ENCODE data around the gene PDZD8. TPM values are rescaled to one million over a fixed set of nuclear protein-coding genes. Genes with fewer than 3 reads are reported as not detected.

Gene PDZD8
- total RNA-seq, 1 experiment from 2014 or later, result 16.0 TPM

- intact Hi-C loops (cut with micrococcal nuclease; ENCODE audit: unreplicated experiment), result no loop called here
- no peaks in the 10 kb centered on the region for H3K79me2 ChIP-seq (ENCODE audit: low read depth)
- no peak overlapping the region for H3K4me2 ChIP-seq
- BruUV-seq (replicated peaks), result no TSS peak
- no peak overlapping the region for H3K27ac ChIP-seq
- DNase-seq, result no peak
- no peaks in the 10 kb centered on the region for H3K9me3 ChIP-seq (ENCODE audit: insufficient read depth, low read depth)
- no peaks in the 10 kb centered on the region for H3K9me2 ChIP-seq (ENCODE audit: insufficient read depth)
- CTCF ChIA-PET, result no interaction called here
- TF ChIP-seq CTCF (conservative IDR thresholded peaks at IDR 0.05) (no peak), EZH2 (IDR thresholded peaks at IDR 0.05; ENCODE audit: low read depth) (no peak)
- H3K27me3 ChIP-seq (ENCODE audit: insufficient read depth, low read depth), result no peaks in the 10 kb centered on the region
- no peak overlapping the region for H3K4me3 ChIP-seq
- no peaks in the 10 kb centered on the region for H3F3A ChIP-seq (ENCODE audit: insufficient read depth, low read depth)
- no peaks in the 10 kb centered on the region for H3K4me1 ChIP-seq (replicated peaks; ENCODE audit: insufficient read depth)
- no peaks in the 10 kb centered on the region for H4K20me1 ChIP-seq (ENCODE audit: insufficient read depth)
- no peaks in the 10 kb centered on the region for H3K36me3 ChIP-seq (ENCODE audit: low read depth)
- no peak overlapping the region for H2AFZ ChIP-seq
- POLR2A ChIA-PET (ENCODE audit: unreplicated experiment), result no interaction called here
Observed at GRCh38 chr10:117382861-117383260, 7.6 kb upstream of the PDZD8 start.

DNA sequence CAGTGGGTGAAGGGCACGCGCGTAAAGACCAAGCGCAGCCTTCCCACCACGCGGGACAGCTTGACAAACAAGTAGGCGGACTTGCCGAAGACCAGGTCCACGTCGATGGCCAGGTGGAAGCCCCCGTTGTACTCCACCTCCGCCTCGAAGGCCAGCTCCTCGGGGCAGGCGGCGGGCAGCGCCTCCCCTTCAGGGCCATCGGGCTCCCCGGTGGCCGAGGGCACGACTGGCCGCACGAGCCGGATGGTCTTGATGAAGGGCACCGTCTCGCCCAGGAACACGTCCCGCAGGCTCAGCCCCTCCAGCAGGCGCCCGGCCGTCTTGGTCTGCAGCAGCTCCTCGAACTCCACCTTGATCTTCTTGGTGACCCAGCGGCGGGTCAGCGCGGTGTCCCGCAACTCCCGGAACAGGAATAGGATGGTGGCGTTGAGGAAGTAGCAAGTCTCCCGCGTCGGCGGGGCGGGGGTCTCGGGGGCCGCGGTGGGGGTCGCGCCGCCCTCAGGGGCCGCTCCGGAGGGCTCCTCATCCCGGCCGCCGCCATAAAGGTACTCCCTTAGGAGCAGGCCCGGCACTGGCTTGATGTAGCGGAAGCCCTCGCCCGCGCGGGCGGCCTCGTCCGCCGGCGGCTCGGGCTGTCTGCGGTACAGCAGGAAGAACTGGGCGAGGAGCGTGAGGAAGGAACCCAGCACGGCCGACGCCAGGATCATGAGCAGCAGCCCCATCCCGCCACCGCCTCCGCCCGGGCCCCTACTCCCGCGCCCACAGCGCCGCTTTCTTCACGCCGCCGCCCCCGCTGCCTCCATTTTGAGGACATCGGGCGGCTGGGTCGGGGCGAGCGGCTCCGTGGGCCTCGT is 507 bp downstream of the PDZD8 start:
- H3K4me2 ChIP-seq, result peak overlapping the region; percentile 89
- BruUV-seq (replicated peaks), result no TSS peak
- peak in 1 of 2 experiments; percentile 11 for DNase-seq
- H3K36me3 ChIP-seq (ENCODE audit: low read depth), result no peaks in the 10 kb centered on the region
- intact Hi-C loops (cut with micrococcal nuclease; ENCODE audit: unreplicated experiment), result no loop called here
- H3F3A ChIP-seq (ENCODE audit: insufficient read depth, low read depth), result no peaks in the 10 kb centered on the region
- no peak for TF ChIP-seq EZH2 (IDR thresholded peaks at IDR 0.05; ENCODE audit: low read depth)
- TF ChIP-seq CTCF (conservative IDR thresholded peaks at IDR 0.05), result no peak
- no peaks in the 10 kb centered on the region for H3K27me3 ChIP-seq (ENCODE audit: insufficient read depth, low read depth)
- ChIA-PET CTCF (no interaction called here), POLR2A (ENCODE audit: unreplicated experiment) (interaction anchor here (0.7 kb wide), 1 partner anchor 82 kb away, joined by 4 read pairs; no protein-coding TSS in a partner anchor)
- no peaks in the 10 kb centered on the region for H3K9me2 ChIP-seq (ENCODE audit: insufficient read depth)
- peak overlapping the region; percentile 76 for H2AFZ ChIP-seq
- H3K4me3 ChIP-seq, result peak overlapping the region; percentile 84
- H3K27ac ChIP-seq, result no peak overlapping the region
- H4K20me1 ChIP-seq (ENCODE audit: insufficient read depth), result peaks cover 26% of the 10 kb centered on the region
- peaks cover 54% of the 10 kb centered on the region for H3K79me2 ChIP-seq (ENCODE audit: low read depth)
- peaks cover 35% of the 10 kb centered on the region for H3K4me1 ChIP-seq (replicated peaks; ENCODE audit: insufficient read depth)
- H3K9me3 ChIP-seq (ENCODE audit: insufficient read depth, low read depth), result no peaks in the 10 kb centered on the region

GRCh38 chr10:117373823-117374505 is 1.3 kb downstream of the PDZD8 start:
- peak overlapping the region; percentile 84 for H3K4me3 ChIP-seq
- no peaks in the 10 kb centered on the region for H3F3A ChIP-seq (ENCODE audit: insufficient read depth, low read depth)
- peaks cover 26% of the 10 kb centered on the region for H4K20me1 ChIP-seq (ENCODE audit: insufficient read depth)
- H3K27me3 ChIP-seq (ENCODE audit: insufficient read depth, low read depth), result no peaks in the 10 kb centered on the region
- TF ChIP-seq EZH2 (IDR thresholded peaks at IDR 0.05; ENCODE audit: low read depth) (no peak), CTCF (conservative IDR thresholded peaks at IDR 0.05) (no peak)
- CTCF ChIA-PET, result no interaction called here
- 0 out of 2 replicates have a peak overlapping the region, but pooled peaks have one; percentile 13 for H3K27ac ChIP-seq
- H3K4me1 ChIP-seq (replicated peaks; ENCODE audit: insufficient read depth), result peaks cover 35% of the 10 kb centered on the region
- DNase-seq, result no peak
- POLR2A ChIA-PET (ENCODE audit: unreplicated experiment), result no interaction called here
- peak overlapping the region; percentile 89 for H3K4me2 ChIP-seq
- H2AFZ ChIP-seq, result peak overlapping the region; percentile 76
- peaks cover 61% of the 10 kb centered on the region for H3K79me2 ChIP-seq (ENCODE audit: low read depth)
- BruUV-seq (replicated peaks), result no TSS peak
- H3K36me3 ChIP-seq (ENCODE audit: low read depth), result no peaks in the 10 kb centered on the region
- H3K9me3 ChIP-seq (ENCODE audit: insufficient read depth, low read depth), result no peaks in the 10 kb centered on the region
- H3K9me2 ChIP-seq (ENCODE audit: insufficient read depth), result no peaks in the 10 kb centered on the region
- intact Hi-C loops (cut with micrococcal nuclease; ENCODE audit: unreplicated experiment), result no loop called here
